ENCODE measurements around the gene SYNM. TPM values are rescaled to one million over a fixed set of nuclear protein-coding genes. Genes with fewer than 3 reads are reported as not detected.

SYNM gene
- total and polyA plus RNA-seq, 3 experiments from 2014 or later = 0.56 to 2.4 (median 2.3) TPM

DNA sequence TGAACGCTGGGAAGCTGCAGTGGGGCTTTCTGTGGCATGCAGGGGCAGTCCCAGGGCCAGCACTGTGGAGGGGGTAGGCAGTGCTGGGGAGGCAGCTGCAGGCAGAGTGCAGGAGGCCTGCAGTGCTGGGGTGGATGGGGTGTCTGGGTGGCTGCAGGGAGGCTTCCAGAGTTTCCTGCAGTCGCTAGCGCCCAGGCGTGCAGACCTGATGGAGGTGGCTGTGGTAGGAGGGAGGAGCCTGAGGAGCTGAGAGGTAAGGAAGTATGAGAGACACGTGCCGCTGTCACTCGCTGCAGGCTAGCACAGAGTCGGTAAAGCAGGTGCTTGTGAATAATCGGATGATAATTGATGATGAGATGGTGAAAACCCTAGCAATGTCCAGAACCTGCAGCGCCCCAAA lies 16.3 kb downstream of the SYNM start:
- peaks cover 0 to 6% (median 0%) of the 10 kb centered on the region in 3 donors for H3K4me1 Mint-ChIP-seq
- Histone ChIP-seq H3K27ac (ENCODE audit: low read depth, low read length) (no peak overlapping the region), H3K4me1 (ENCODE audit: insufficient read depth, low read length) (no peaks in the 10 kb centered on the region), H3K9me3 (ENCODE audit: low read length) (no peaks in the 10 kb centered on the region), H3K36me3 (ENCODE audit: insufficient read depth, low read length) (no peaks in the 10 kb centered on the region), H3K4me3 (ENCODE audit: low read length) (no peak overlapping the region), H3K27me3 (ENCODE audit: insufficient read depth, low read length, poor library complexity, severe bottlenecking) (no peaks in the 10 kb centered on the region)
- DNase-seq = no peak
- peaks cover 0 to 18% (median 2%) of the 10 kb centered on the region in 3 donors for H3K36me3 Mint-ChIP-seq
- ChIA-PET POLR2A (no interaction called here), CTCF (interaction anchor here (1.4 kb wide), 1 partner anchor 13 kb away, joined by 4 read pairs; no protein-coding TSS in a partner anchor)
- no peak overlapping the region for H3K4me3 Mint-ChIP-seq
- H3K27me3 Mint-ChIP-seq = peaks cover 1 to 3% of the 10 kb centered on the region in 2 donors
- H3K9me3 Mint-ChIP-seq = no peaks in the 10 kb centered on the region
- H3K27ac Mint-ChIP-seq = no peak overlapping the region

DNA sequence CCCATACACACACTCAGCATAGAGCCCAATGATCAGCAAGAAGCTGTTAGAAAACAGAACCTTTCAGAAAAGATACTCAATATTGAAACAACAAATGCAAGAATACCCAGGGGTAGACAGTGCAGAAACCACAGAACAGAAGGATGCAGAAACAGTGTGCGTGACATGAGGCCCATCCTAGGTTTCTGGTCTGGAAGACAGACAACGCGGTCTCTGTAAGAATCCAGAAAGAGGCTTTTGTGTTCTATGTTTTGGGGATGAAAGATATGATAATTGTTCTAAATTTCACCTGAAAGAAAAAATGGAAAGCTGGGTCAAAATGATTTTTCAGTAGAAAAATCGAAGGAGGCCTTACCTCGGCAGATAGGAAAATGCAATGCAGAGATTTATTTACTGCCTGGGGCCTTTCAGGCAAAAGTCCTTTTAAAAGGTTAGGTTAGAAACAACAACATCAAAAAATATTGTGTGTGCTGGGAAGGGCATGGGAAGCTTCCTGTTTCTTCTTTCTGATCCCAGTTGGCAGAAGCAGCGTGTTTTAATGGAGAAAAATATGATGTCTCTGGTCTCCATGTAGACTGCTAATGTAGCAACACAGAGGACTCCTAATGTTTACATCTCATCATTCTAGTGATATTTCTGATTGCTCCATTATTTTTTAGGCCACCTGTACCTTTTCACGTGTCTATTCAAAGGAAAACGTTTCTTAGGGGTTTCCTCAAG lies 17.0 kb downstream of the SYNM start:
- no peak overlapping the region for H3K4me3 Mint-ChIP-seq
- Histone ChIP-seq H3K9me3 (ENCODE audit: low read length) (no peaks in the 10 kb centered on the region), H3K36me3 (ENCODE audit: insufficient read depth, low read length) (no peaks in the 10 kb centered on the region), H3K27me3 (ENCODE audit: insufficient read depth, low read length, poor library complexity, severe bottlenecking) (no peaks in the 10 kb centered on the region), H3K4me3 (ENCODE audit: low read length) (no peak overlapping the region), H3K27ac (ENCODE audit: low read depth, low read length) (no peak overlapping the region), H3K4me1 (ENCODE audit: insufficient read depth, low read length) (no peaks in the 10 kb centered on the region)
- no peak for DNase-seq
- H3K9me3 Mint-ChIP-seq = no peaks in the 10 kb centered on the region
- H3K36me3 Mint-ChIP-seq = peaks cover 0 to 17% (median 2%) of the 10 kb centered on the region in 3 donors
- H3K4me1 Mint-ChIP-seq = peaks cover 0 to 6% (median 0%) of the 10 kb centered on the region in 3 donors
- H3K27ac Mint-ChIP-seq = peak overlapping the region in 1 of 8 donors; percentile 0
- POLR2A ChIA-PET = no interaction called here
- peaks cover 1 to 3% of the 10 kb centered on the region in 2 donors for H3K27me3 Mint-ChIP-seq
- CTCF ChIA-PET = interaction anchor here (1.1 kb wide), 1 partner anchor 22 kb away, joined by 3 read pairs; no protein-coding TSS in a partner anchor

DNA sequence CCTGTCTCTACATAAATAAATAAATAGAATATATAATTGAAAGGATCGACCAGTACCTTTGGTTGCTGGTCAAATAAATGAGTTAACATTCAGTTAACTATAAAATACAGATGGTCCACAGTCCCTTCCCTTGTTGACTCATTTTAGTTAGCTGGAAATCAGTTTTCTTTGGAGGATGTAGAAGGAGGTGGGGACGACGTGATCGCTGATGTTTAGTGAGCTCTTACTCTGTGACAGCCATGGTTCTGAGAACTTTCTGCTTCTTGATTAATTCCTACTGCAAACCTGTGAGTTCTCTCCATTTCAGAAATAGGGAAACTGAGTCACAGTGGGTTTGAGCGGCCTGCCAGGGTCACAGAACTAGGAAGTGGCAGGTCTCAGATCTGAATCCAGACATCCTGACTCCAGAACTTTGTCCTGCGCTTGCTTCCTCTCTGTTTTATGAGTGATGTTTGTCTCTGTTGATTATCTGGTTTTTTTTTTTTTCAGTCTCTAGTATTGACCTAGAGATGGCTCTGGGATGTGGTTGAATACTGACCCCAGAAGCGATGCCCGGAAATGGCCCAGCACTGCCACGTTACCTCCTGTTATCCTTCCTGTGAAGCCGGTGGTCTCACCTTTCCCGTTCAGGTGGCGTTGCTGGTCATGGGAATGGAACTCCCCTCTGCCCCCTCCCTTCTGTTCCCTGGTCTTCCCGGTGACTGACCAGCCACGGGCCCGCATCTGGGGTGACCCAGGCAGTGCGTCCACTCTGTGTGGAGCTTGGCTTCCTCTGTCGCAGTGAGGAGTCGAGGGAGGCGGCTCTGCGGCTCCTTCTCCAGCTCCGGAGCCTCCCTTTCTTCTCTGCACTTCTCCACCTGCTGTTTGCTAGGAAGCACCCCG lies 18.2 kb downstream of the SYNM start:
- ChIA-PET POLR2A (no interaction called here), CTCF (interaction anchor here (0.5 to 1.1 kb wide), 2 partner anchors 23 to 38 kb away, joined by 3 read pairs; no protein-coding TSS in a partner anchor)
- peaks cover 0 to 17% (median 2%) of the 10 kb centered on the region in 3 donors for H3K36me3 Mint-ChIP-seq
- no peaks in the 10 kb centered on the region for H3K9me3 Mint-ChIP-seq
- DNase-seq = no peak
- H3K36me3 ChIP-seq (ENCODE audit: insufficient read depth, low read length) = no peaks in the 10 kb centered on the region
- H3K27ac ChIP-seq (ENCODE audit: low read depth, low read length) = no peak overlapping the region
- no peaks in the 10 kb centered on the region for H3K4me1 ChIP-seq (ENCODE audit: insufficient read depth, low read length)
- no peaks in the 10 kb centered on the region for H3K9me3 ChIP-seq (ENCODE audit: low read length)
- no peak overlapping the region for H3K4me3 ChIP-seq (ENCODE audit: low read length)
- H3K27me3 Mint-ChIP-seq = peaks cover 1 to 3% of the 10 kb centered on the region in 2 donors
- no peak overlapping the region for H3K4me3 Mint-ChIP-seq
- H3K27ac Mint-ChIP-seq = no peak overlapping the region
- no peaks in the 10 kb centered on the region for H3K27me3 ChIP-seq (ENCODE audit: insufficient read depth, low read length, poor library complexity, severe bottlenecking)
- H3K4me1 Mint-ChIP-seq = peaks cover 0 to 6% (median 0%) of the 10 kb centered on the region in 3 donors

DNA sequence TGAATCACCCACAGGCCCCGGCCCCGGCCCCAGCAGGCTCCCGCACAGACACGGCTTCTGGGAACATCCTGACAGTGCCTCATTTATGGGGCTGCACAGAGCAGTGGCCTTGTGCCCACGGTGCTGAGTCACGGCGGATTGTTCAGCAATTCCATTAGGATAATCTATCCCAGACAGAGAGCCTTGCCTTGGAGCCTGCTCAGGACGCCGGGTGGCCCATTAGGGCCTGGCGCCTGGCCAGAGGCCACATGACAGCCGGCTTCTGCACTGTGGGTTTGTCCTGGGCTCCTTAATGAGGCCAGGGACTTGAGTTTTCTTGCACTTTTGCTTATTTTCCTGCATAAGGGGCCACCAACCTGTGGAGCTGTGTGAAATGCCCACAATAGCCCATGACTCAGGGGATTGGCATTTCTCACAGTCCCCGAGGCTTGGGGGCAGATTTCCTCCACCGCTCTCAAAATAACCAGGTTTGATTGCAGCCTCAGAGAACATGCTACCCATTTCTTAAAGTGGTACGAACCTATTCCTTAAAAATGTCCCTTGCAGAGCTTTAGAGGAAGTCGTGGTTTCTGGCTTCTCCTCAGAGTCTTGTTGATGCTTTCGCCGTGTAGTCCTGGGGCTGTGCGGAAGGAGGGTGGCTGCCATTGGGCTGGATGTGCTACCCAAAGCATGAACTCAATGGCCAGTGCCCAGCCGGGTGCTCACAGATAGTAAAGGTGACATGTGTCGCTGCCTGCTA lies 19.0 kb downstream of the SYNM start:
- H3K4me3 ChIP-seq (ENCODE audit: low read length) = no peak overlapping the region
- Mint-ChIP-seq H3K27me3 (peaks cover 1 to 3% of the 10 kb centered on the region in 2 donors), H3K27ac (no peak overlapping the region), H3K4me1 (peaks cover 0 to 6% (median 0%) of the 10 kb centered on the region in 3 donors), H3K4me3 (no peak overlapping the region), H3K9me3 (no peaks in the 10 kb centered on the region), H3K36me3 (peaks cover 0 to 15% (median 0%) of the 10 kb centered on the region in 3 donors)
- H3K36me3 ChIP-seq (ENCODE audit: insufficient read depth, low read length) = no peaks in the 10 kb centered on the region
- H3K27me3 ChIP-seq (ENCODE audit: insufficient read depth, low read length, poor library complexity, severe bottlenecking) = no peaks in the 10 kb centered on the region
- ChIA-PET CTCF (interaction anchor here (0.5 kb wide), 1 partner anchor 39 kb away, joined by 3 read pairs; no protein-coding TSS in a partner anchor), POLR2A (no interaction called here)
- no peaks in the 10 kb centered on the region for H3K4me1 ChIP-seq (ENCODE audit: insufficient read depth, low read length)
- DNase-seq = no peak
- no peaks in the 10 kb centered on the region for H3K9me3 ChIP-seq (ENCODE audit: low read length)
- no peak overlapping the region for H3K27ac ChIP-seq (ENCODE audit: low read depth, low read length)

DNA sequence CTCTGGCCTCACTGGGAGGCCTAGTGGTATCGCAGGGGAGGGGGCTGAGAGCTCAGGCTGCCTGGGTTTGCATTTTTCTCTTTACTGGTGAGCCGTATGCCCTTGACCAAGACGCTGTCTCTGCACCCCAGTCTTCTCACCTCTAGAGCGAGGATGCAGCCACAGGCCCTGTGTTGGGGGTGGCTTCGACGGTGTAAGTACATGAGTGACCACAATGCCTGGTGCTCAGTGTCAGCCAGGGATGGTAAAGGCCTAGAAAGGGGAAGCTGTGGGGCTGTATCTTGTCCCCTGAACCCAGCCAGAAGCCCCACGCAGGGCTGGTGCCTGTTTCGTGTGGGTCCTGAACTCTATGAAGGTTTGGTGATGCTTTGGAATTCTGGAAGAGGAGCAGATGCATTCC lies 19.8 kb downstream of the SYNM start:
- H3K27ac ChIP-seq (ENCODE audit: low read depth, low read length) = no peak overlapping the region
- H3K36me3 ChIP-seq (ENCODE audit: insufficient read depth, low read length) = no peaks in the 10 kb centered on the region
- Mint-ChIP-seq H3K4me3 (no peak overlapping the region), H3K27me3 (peaks cover 1 to 3% of the 10 kb centered on the region in 2 donors), H3K4me1 (peaks cover 0 to 6% (median 0%) of the 10 kb centered on the region in 3 donors), H3K27ac (peak overlapping the region in 1 of 8 donors; percentile 29), H3K9me3 (no peaks in the 10 kb centered on the region), H3K36me3 (peaks cover 0 to 18% (median 0%) of the 10 kb centered on the region in 3 donors)
- no peaks in the 10 kb centered on the region for H3K27me3 ChIP-seq (ENCODE audit: insufficient read depth, low read length, poor library complexity, severe bottlenecking)
- H3K4me1 ChIP-seq (ENCODE audit: insufficient read depth, low read length) = no peaks in the 10 kb centered on the region
- H3K4me3 ChIP-seq (ENCODE audit: low read length) = no peak overlapping the region
- DNase-seq = no peak
- H3K9me3 ChIP-seq (ENCODE audit: low read length) = no peaks in the 10 kb centered on the region
- POLR2A ChIA-PET = no interaction called here
- CTCF ChIA-PET = no interaction called here

DNA sequence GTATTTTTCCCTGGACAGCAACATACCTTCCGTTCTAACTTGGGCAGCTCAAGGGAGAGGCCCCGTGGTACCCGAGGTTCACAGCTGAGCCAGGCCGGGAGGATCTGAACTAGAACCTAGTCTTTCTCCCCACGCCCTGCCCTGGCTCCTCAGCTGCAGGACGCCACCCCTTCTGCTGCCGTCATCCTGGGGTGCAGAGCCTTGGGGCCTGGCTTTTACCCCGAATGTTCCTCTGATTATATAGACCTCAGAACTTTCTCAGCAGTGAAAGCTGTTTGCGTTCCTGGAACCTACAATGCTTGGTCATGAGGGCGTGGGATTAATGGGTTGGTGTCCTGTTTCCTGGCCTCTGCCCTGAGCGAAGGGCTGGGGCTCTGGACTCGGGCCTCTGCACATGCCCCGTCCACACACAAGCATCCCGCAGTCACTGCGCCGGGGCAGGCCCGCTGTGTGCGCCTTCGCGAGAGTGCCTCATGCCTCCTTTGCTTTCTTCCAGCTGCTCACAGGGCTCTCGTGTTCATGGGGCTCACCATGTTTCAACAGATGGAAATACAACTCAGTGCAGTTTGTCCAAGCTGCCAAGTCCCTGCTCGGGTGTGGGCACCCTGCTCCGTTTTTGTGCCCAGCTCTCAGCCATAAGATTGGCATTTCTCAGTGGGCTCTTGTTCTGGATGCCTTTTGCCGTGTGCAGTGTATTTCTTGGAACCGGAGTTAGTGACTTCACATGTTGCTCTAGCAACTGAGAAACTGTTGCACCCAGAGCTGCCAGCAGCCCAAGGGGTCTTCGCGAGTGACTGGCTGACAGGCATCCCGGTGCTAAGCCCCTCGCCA lies 20.4 kb downstream of the SYNM start:
- H3K27ac Mint-ChIP-seq = peak overlapping the region in 1 of 8 donors; percentile 29
- no peaks in the 10 kb centered on the region for H3K9me3 Mint-ChIP-seq
- H3K27ac ChIP-seq (ENCODE audit: low read depth, low read length) = no peak overlapping the region
- no peaks in the 10 kb centered on the region for H3K27me3 ChIP-seq (ENCODE audit: insufficient read depth, low read length, poor library complexity, severe bottlenecking)
- no peak for DNase-seq
- H3K36me3 Mint-ChIP-seq = peaks cover 0 to 21% (median 0%) of the 10 kb centered on the region in 3 donors
- peaks cover 0 to 6% (median 0%) of the 10 kb centered on the region in 3 donors for H3K4me1 Mint-ChIP-seq
- no peaks in the 10 kb centered on the region for H3K36me3 ChIP-seq (ENCODE audit: insufficient read depth, low read length)
- H3K4me3 ChIP-seq (ENCODE audit: low read length) = no peak overlapping the region
- H3K4me1 ChIP-seq (ENCODE audit: insufficient read depth, low read length) = no peaks in the 10 kb centered on the region
- peaks cover 1 to 3% of the 10 kb centered on the region in 2 donors for H3K27me3 Mint-ChIP-seq
- no peaks in the 10 kb centered on the region for H3K9me3 ChIP-seq (ENCODE audit: low read length)
- H3K4me3 Mint-ChIP-seq = no peak overlapping the region
- ChIA-PET CTCF (no interaction called here), POLR2A (no interaction called here)

DNA sequence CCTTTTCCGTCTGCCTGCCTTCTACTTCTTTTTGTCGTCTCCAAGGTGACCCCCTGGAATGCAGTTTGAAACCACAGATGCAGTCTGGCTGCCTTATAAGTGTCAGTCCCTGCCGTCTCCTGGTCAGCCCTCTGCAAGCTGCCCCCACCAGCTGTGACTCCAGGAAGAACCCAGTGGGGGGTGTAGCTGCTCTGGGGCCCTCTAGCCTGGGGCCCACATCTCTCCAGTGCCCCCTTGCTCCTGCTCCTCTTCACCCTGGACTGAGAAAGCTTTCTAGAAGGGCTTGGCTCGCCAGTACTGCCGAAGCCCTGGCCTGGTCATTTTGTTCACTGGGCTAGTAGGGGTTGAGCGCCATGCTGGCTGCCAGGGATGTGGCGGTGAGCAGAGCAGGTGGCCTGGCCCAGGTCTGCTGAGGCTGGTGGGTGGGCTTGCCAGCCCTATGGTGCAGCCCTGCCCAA lies 21.3 kb downstream of the SYNM start:
- no peaks in the 10 kb centered on the region for H3K4me1 ChIP-seq (ENCODE audit: insufficient read depth, low read length)
- H3K9me3 Mint-ChIP-seq = no peaks in the 10 kb centered on the region
- H3K36me3 ChIP-seq (ENCODE audit: insufficient read depth, low read length) = no peaks in the 10 kb centered on the region
- H3K27ac ChIP-seq (ENCODE audit: low read depth, low read length) = no peak overlapping the region
- H3K4me3 ChIP-seq (ENCODE audit: low read length) = no peak overlapping the region
- H3K27ac Mint-ChIP-seq = no peak overlapping the region
- no peak overlapping the region for H3K4me3 Mint-ChIP-seq
- ChIA-PET POLR2A (no interaction called here), CTCF (no interaction called here)
- H3K9me3 ChIP-seq (ENCODE audit: low read length) = no peaks in the 10 kb centered on the region
- H3K36me3 Mint-ChIP-seq = peaks cover 0 to 27% (median 0%) of the 10 kb centered on the region in 3 donors
- peaks cover 1 to 3% of the 10 kb centered on the region in 2 donors for H3K27me3 Mint-ChIP-seq
- no peaks in the 10 kb centered on the region for H3K27me3 ChIP-seq (ENCODE audit: insufficient read depth, low read length, poor library complexity, severe bottlenecking)
- H3K4me1 Mint-ChIP-seq = no peaks in the 10 kb centered on the region
- no peak for DNase-seq

All from CD8-positive, alpha-beta memory T cell (primary cell).